GM12872 (cell line): ENCODE results near the gene C1D.

ENCODE experiments used
- CTCF ChIP-seq: IDR thresholded peaks from 3 replicates; pipeline ENCODE4 v1.5.1; 2011; ENCODE audit warnings: low read depth, mild to moderate bottlenecking, low read length, moderate library complexity; ENCODE audit not compliant: insufficient read depth

C1D gene

GRCh38 chr2:68030529-68030928 lies 32.3 kb downstream of the C1D start:
- TF ChIP-seq CTCF = no peak

GRCh38 chr2:68027959-68028358 lies 34.8 kb downstream of the C1D start:
- no peak for TF ChIP-seq CTCF

- TF ChIP-seq CTCF = no peak
These were observed 38.4 kb downstream of the C1D start for GRCh38 chr2:68024450-68024849.

GRCh38 chr2:68023904-68024303 lies 38.9 kb downstream of the C1D start:
- TF ChIP-seq CTCF = no peak

- TF ChIP-seq CTCF = no peak
These were observed 44.1 kb downstream of the C1D start for GRCh38 chr2:68018727-68019126.

GRCh38 chr2:68009526-68009925 lies 53.3 kb downstream of the C1D start:
- TF ChIP-seq CTCF = no peak

GRCh38 chr2:68000170-68000825 lies 62.5 kb downstream of the C1D start:
- TF ChIP-seq CTCF = no peak
